CD14-positive monocyte (primary cell): ENCODE results near the gene ITIH1. TPM values are rescaled to one million over a fixed set of nuclear protein-coding genes. Genes with fewer than 3 reads are reported as not detected.

Experiments used
- DNase-seq, 3 donors: peaks; one replicate each; pipeline ENCODE4 v3.0.0-alpha.2; 2011 to 2022
- H2AFZ ChIP-seq: 2 replicates; pipeline ENCODE4 v1.6.0; 2012; ENCODE audit warnings: mild to moderate bottlenecking, low read depth, low read length, inconsistent platforms; ENCODE audit not compliant: insufficient read depth, poor library complexity, severe bottlenecking
- H3K27ac ChIP-seq, 2 donors: 1 replicate in 1 of 2; 2 replicates in 1 of 2; pipeline ENCODE4 v1.5.1; 2012 to 2013; ENCODE audit warnings: low read length in 2 of 2, control low read depth in 1 of 2, inconsistent platforms in 1 of 2, low read depth in 1 of 2, mild to moderate bottlenecking in 1 of 2
- H3K27me3 ChIP-seq, 2 donors: one replicate each; pipeline versions ENCODE4 v1.6.0 to v1.6.1; 2011 to 2013; ENCODE audit warnings: low read length in 2 of 2; ENCODE audit not compliant: control insufficient read depth in 2 of 2, insufficient read depth in 2 of 2
- H3K36me3 ChIP-seq, 2 donors: replicated peaks in 1 of 2; 1 replicate in 1 of 2; 2 replicates in 1 of 2; pipeline versions ENCODE4 v1.5.1 to v1.6.1; 2012 to 2013; ENCODE audit warnings: low read length in 2 of 2, control low read depth in 1 of 2, inconsistent platforms in 1 of 2, mild to moderate bottlenecking in 1 of 2; ENCODE audit not compliant: insufficient read depth in 2 of 2, control insufficient read depth in 1 of 2
- H3K4me1 ChIP-seq, 2 donors: 1 replicate in 1 of 2; 2 replicates in 1 of 2; pipeline versions ENCODE4 v1.5.1 to v1.6.1; 2012 to 2013; ENCODE audit warnings: low read length in 2 of 2, control low read depth in 1 of 2, inconsistent platforms in 1 of 2, mild to moderate bottlenecking in 1 of 2, moderate library complexity in 1 of 2; ENCODE audit not compliant: insufficient read depth in 2 of 2, control insufficient read depth in 1 of 2
- H3K4me2 ChIP-seq: replicated peaks from 2 replicates; pipeline ENCODE3; 2012; ENCODE audit warnings: low read length, moderate library complexity, mild to moderate bottlenecking; ENCODE audit not compliant: poor library complexity, severe bottlenecking; ENCODE audit errors: extremely low read depth
- H3K4me3 ChIP-seq, 3 experiments: fragments of 200-600 bp in 1 of 3; sonication (generic) in 1 of 3; replicated peaks in 1 of 3; 1 replicate in 2 of 3; 2 replicates in 1 of 3; pipeline ENCODE4 v1.5.1; 2011 to 2013; ENCODE audit warnings: low read length in 3 of 3, mild to moderate bottlenecking in 3 of 3, control low read depth in 2 of 3, low read depth in 2 of 3, inconsistent platforms in 1 of 3, moderate library complexity in 1 of 3
- H3K79me2 ChIP-seq: 2 replicates; pipeline ENCODE4 v1.6.0; 2012; ENCODE audit warnings: mild to moderate bottlenecking, control low read depth, inconsistent platforms, low read length, moderate library complexity; ENCODE audit not compliant: insufficient read depth
- H3K9ac ChIP-seq: 2 replicates; pipeline ENCODE4 v1.6.0; 2017; ENCODE audit warnings: low read length, mild to moderate bottlenecking; ENCODE audit not compliant: insufficient read depth, poor library complexity, severe bottlenecking
- H3K9me3 ChIP-seq, 2 donors: replicated peaks in 1 of 2; 1 replicate in 1 of 2; 2 replicates in 1 of 2; pipeline versions ENCODE4 v1.5.1 to v1.6.1; 2012 to 2013; ENCODE audit warnings: low read length in 2 of 2, control low read depth in 1 of 2; ENCODE audit not compliant: control insufficient read depth in 1 of 2, insufficient read depth in 1 of 2
- H4K20me1 ChIP-seq: 2 replicates; pipeline ENCODE4 v1.6.0; 2012; ENCODE audit warnings: mild to moderate bottlenecking, low read length, control low read depth, moderate library complexity; ENCODE audit not compliant: insufficient read depth
- H3K27ac Mint-ChIP-seq, 7 donors: one replicate each; pipeline ENCODE4 v1.8.0; 2020; ENCODE audit warnings: mild to moderate bottlenecking in 7 of 7, mixed read lengths in 7 of 7, moderate library complexity in 6 of 7, inconsistent platforms in 2 of 7
- H3K27me3 Mint-ChIP-seq, 3 donors: one replicate each; pipeline ENCODE4 v1.8.0; 2021 to 2022; ENCODE audit warnings: low read depth in 3 of 3, mild to moderate bottlenecking in 3 of 3, mixed read lengths in 3 of 3, moderate library complexity in 3 of 3, inconsistent platforms in 1 of 3
- H3K36me3 Mint-ChIP-seq, 2 donors: one replicate each; pipeline ENCODE4 v1.8.0; 2020; ENCODE audit warnings: mixed read lengths in 2 of 2, inconsistent platforms in 1 of 2, mild to moderate bottlenecking in 1 of 2
- H3K4me1 Mint-ChIP-seq: one replicate; pipeline ENCODE4 v1.8.0; 2020; ENCODE audit warnings: mild to moderate bottlenecking, mixed read lengths
- H3K4me3 Mint-ChIP-seq, 2 donors: one replicate each; pipeline ENCODE4 v1.8.0; 2020; ENCODE audit warnings: mild to moderate bottlenecking in 2 of 2, mixed read lengths in 2 of 2, moderate library complexity in 1 of 2
- H3K9me3 Mint-ChIP-seq, 7 donors: one replicate each; pipeline ENCODE4 v1.8.0; 2020 to 2022; ENCODE audit warnings: mixed read lengths in 7 of 7, mild to moderate bottlenecking in 6 of 7, moderate library complexity in 6 of 7, inconsistent platforms in 2 of 7
- CTCF ChIP-seq: fragments of 200-600 bp; IDR thresholded peaks from one replicate; pipeline ENCODE4 v1.8.0; 2022; ENCODE audit warnings: antibody characterized with exemption, mild to moderate bottlenecking
- WGBS: methylation state at CpG from one replicate; pipeline ENCODE4 v1.1.5; 2013; ENCODE audit warnings: missing lambda C conversion rate; ENCODE audit not compliant: insufficient coverage; 5-methylcytosine and 5-hydroxymethylcytosine counted together
- intact Hi-C, 2 donors: fragments of 100-400 bp; cut with micrococcal nuclease; formaldehyde crosslinking; loops; one replicate each; pipeline versions ENCODE4 v1.15.0 to v1.15.1; 2023
- polyA plus RNA-seq, 3 donors: library from polyadenylated mRNA; depleted of rRNA in 1 of 3; unstranded in 2 of 3; stranded (reverse) in 1 of 3; fragments of 300-500 nt in 2 of 3; fragments of >200 nt in 1 of 3; fragmentation: Illumina TruSeq in 2 of 3; gene quantifications; 1 replicate in 2 of 3; 2 replicates in 1 of 3; pipeline ENCODE4 v1.2.3, GENCODE V29; 2012 to 2021

Gene ITIH1
- polyA plus RNA-seq, 3 donors, result 0.75 to 4.4 (median 1.3) TPM

- Histone ChIP-seq H3K4me3 (no peak overlapping the region), H3K27me3 (no peaks in the 10 kb centered on the region), H3K27ac (no peak overlapping the region), H3K9ac (no peak overlapping the region), H3K4me1 (peaks cover 53 to 57% of the 10 kb centered on the region in 2 donors), H4K20me1 (peaks cover 4% of the 10 kb centered on the region), H3K36me3 (no peaks in the 10 kb centered on the region), H2AFZ (no peak overlapping the region), H3K79me2 (peaks cover 14% of the 10 kb centered on the region), H3K9me3 (no peaks in the 10 kb centered on the region), H3K4me2 (no peak overlapping the region)
- TF ChIP-seq CTCF, result no peak
- H3K27me3 Mint-ChIP-seq, result peaks cover 0 to 4% (median 2%) of the 10 kb centered on the region in 3 donors
- WGBS, result 83% methylated on average over 6 of the region's 8 CpGs
- H3K36me3 Mint-ChIP-seq, result peaks cover 2 to 13% of the 10 kb centered on the region in 2 donors
- H3K4me1 Mint-ChIP-seq, result peaks cover 55% of the 10 kb centered on the region
- H3K4me3 Mint-ChIP-seq, result no peak overlapping the region
- intact Hi-C loops, result no loop called here
- peaks cover 0 to 2% (median 0%) of the 10 kb centered on the region in 7 donors for H3K9me3 Mint-ChIP-seq
- no peak for DNase-seq
- peak overlapping the region in 3 of 7 donors; percentile 50 to 95 (median 61) for H3K27ac Mint-ChIP-seq
Measured at GRCh38 chr3:52774066-52774713, 3.2 kb upstream of the ITIH1 start.

- intact Hi-C loops, result no loop called here
- H2AFZ ChIP-seq, result peak overlapping the region; percentile 69
- TF ChIP-seq CTCF, result no peak
- H3K9ac ChIP-seq, result peak overlapping the region; percentile 49
- H3K9me3 ChIP-seq, result no peaks in the 10 kb centered on the region
- DNase-seq, result peak; percentile 62 to 65 (median 64)
- H3K4me2 ChIP-seq, result no peak overlapping the region
- Mint-ChIP-seq H3K27ac (peak overlapping the region; percentile 81 to 95 (median 93)), H3K36me3 (peaks cover 2 to 13% of the 10 kb centered on the region in 2 donors), H3K4me3 (peak overlapping the region in 1 of 2 donors; percentile 62), H3K27me3 (peaks cover 0 to 4% (median 0%) of the 10 kb centered on the region in 3 donors), H3K4me1 (peaks cover 55% of the 10 kb centered on the region), H3K9me3 (peaks cover 0 to 1% (median 0%) of the 10 kb centered on the region in 7 donors)
- WGBS, result 48% methylated on average over 5 of the region's 6 CpGs
- peaks cover 54 to 57% of the 10 kb centered on the region in 2 donors for H3K4me1 ChIP-seq
- peak overlapping the region; percentile 74 to 89 for H3K27ac ChIP-seq
- no peak overlapping the region for H3K4me3 ChIP-seq
- peaks cover 4% of the 10 kb centered on the region for H3K79me2 ChIP-seq
- no peaks in the 10 kb centered on the region for H3K27me3 ChIP-seq
- H4K20me1 ChIP-seq, result no peaks in the 10 kb centered on the region
- no peaks in the 10 kb centered on the region for H3K36me3 ChIP-seq
Measured at GRCh38 chr3:52774901-52775864, 2.2 kb upstream of the ITIH1 start.
